SK-N-SH (cell line): ENCODE measurements around the gene VENTX.

Experiments
- CHD2 ChIP-seq: fragments of 150-350 bp; IDR thresholded peaks from 2 replicates; pipeline ENCODE4 v1.6.1; 2018; ENCODE audit warnings: low read length; ENCODE audit not compliant: partially characterized antibody
- FOSL2 ChIP-seq: IDR thresholded peaks from 2 replicates; pipeline ENCODE4 v1.4.0; 2012; ENCODE audit warnings: low read depth, mild to moderate bottlenecking, moderate library complexity, borderline replicate concordance
- TAF1 ChIP-seq: IDR thresholded peaks from 2 replicates; pipeline ENCODE4 v1.6.1; 2012; ENCODE audit warnings: low read depth, mild to moderate bottlenecking, low read length, moderate library complexity, borderline replicate concordance

- no peak for TF ChIP-seq TAF1
- TF ChIP-seq CHD2, result no peak
- TF ChIP-seq FOSL2, result no peak
These were observed 38.4 kb downstream of the VENTX start for GRCh38 chr10:133276100-133276434.
